A549 (cell line): Measurements from ENCODE around the gene MED12. TPM values are rescaled to one million over a fixed set of nuclear protein-coding genes. Genes with fewer than 3 reads are reported as not detected.

Source experiments
- ATAC-seq, 2 experiments: fragments of 200-7000 bp in 1 of 2; fragments of >200 bp in 1 of 2; cut with Nextera tagmentation in 1 of 2; cut with Tn5 transposase in 1 of 2; 3 replicates each; pipeline versions ENCODE4 v1.8.0 to v1.9.1; 2018 to 2020; ENCODE audit warnings: mild to moderate bottlenecking in 1 of 2, moderate library complexity in 1 of 2
- CTCF ChIA-PET: fragments of 300-600 bp; sonication (Branson Sonifier 250); formaldehyde crosslinking; extraction: SDS; loops from one replicate; lab custom pipeline; 2021; ENCODE audit warnings: antibody characterized with exemption, inconsistent platforms; lab: Yijun Ruan, JAX
- POLR2A ChIA-PET: fragments of 350-600 bp; formaldehyde crosslinking; extraction: SDS; loops from one replicate; lab custom pipeline; 2021; ENCODE audit warnings: antibody characterized with exemption, inconsistent platforms; lab: Yijun Ruan, JAX
- DNase-seq, 2 experiments: peaks; one replicate each; pipeline versions ENCODE4 v3.0.0 to v3.0.0-alpha.2; 2011 to 2016; ENCODE audit warnings: low read depth in 1 of 2, low spot score in 1 of 2
- FAIRE-seq: peaks from 2 replicates; lab custom pipeline; 2011; peaks lifted over from hg19 to GRCh38; lab: Jason Lieb, UNC
- H3K27ac ChIP-seq, 2 experiments: fragments of >200 bp; sonication (Bioruptor Twin); formaldehyde crosslinking; 3 replicates each; pipeline ENCODE4 v1.5.1; 2016 to 2017
- H3K4me1 ChIP-seq: fragments of >200 bp; sonication (Bioruptor Twin); formaldehyde crosslinking; 3 replicates; pipeline ENCODE4 v1.6.1; 2016
- H3K4me2 ChIP-seq: fragments of >200 bp; sonication (Bioruptor Twin); formaldehyde crosslinking; 3 replicates; pipeline ENCODE4 v1.6.1; 2016
- H3K4me3 ChIP-seq: fragments of >200 bp; sonication (Bioruptor Twin); formaldehyde crosslinking; 3 replicates; pipeline ENCODE4 v1.5.1; 2016
- H3K9me3 ChIP-seq: fragments of >200 bp; sonication (Bioruptor Twin); formaldehyde crosslinking; 3 replicates; pipeline ENCODE4 v1.6.1; 2016
- EHF ChIP-seq: fragments of 250-450 bp; sonication (Bioruptor Pico); IDR thresholded peaks from 2 replicates; pipeline ENCODE4 v1.5.0; 2020; ENCODE audit warnings: mild to moderate bottlenecking
- FOSB ChIP-seq: fragments of 250-450 bp; sonication (Bioruptor Pico); IDR thresholded peaks from 2 replicates; pipeline ENCODE4 v1.5.0; 2020; ENCODE audit warnings: mild to moderate bottlenecking, moderate library complexity
- KDM1A ChIP-seq: fragments of 200-600 bp; sonication (generic); IDR thresholded peaks from 2 replicates; pipeline ENCODE4 v1.6.1; 2016; ENCODE audit warnings: low read depth, mild to moderate bottlenecking
- RARB ChIP-seq: fragments of 250-450 bp; sonication (Bioruptor Pico); IDR thresholded peaks from 2 replicates; pipeline ENCODE4 v1.8.0; 2021; ENCODE audit warnings: mild to moderate bottlenecking, moderate library complexity
- RCOR1 ChIP-seq: fragments of 150-350 bp; IDR thresholded peaks from 2 replicates; pipeline ENCODE4 v1.6.1; 2014; ENCODE audit warnings: antibody characterized with exemption, low read length, low read depth
- RNF2 ChIP-seq: fragments of 200-600 bp; sonication (generic); IDR thresholded peaks from 2 replicates; pipeline ENCODE4 v1.6.1; 2016; ENCODE audit warnings: low read depth, mild to moderate bottlenecking, antibody characterized with exemption, moderate library complexity, borderline replicate concordance
- SMC3 ChIP-seq: fragments of >200 bp; sonication (Bioruptor Twin); formaldehyde crosslinking; IDR thresholded peaks from 3 replicates; pipeline ENCODE4 v1.6.1; 2018; ENCODE audit warnings: inconsistent platforms
- TFCP2L1 ChIP-seq: fragments of 250-450 bp; sonication (Bioruptor Pico); IDR thresholded peaks from 2 replicates; pipeline ENCODE4 v1.5.0; 2021; ENCODE audit warnings: mild to moderate bottlenecking
- ZSCAN20 ChIP-seq: fragments of 250-450 bp; sonication (Bioruptor Pico); IDR thresholded peaks from 2 replicates; pipeline ENCODE4 v1.8.0; 2022; ENCODE audit warnings: mild to moderate bottlenecking, moderate library complexity
- WGBS: methylation state at CpG from one replicate; pipeline ENCODE4 v1.1.6; 2017; ENCODE audit errors: missing lambda C conversion rate; 5-methylcytosine and 5-hydroxymethylcytosine counted together
- polyA plus RNA-seq, 4 experiments: library from polyadenylated mRNA; depleted of rRNA in 3 of 4; stranded (reverse); fragments of >200 nt; fragmentation: RNase III in 1 of 4; extraction: RNeasy Plus Mini Kit Qiagen cat#74134 plus additional on column Dnase treatment in 1 of 4; gene quantifications; 2 replicates in 3 of 4; 3 replicates in 1 of 4; pipeline ENCODE4 v1.2.3, GENCODE V29; 2011 to 2017
- TF ChIP-seq, protein P1 (sequence below): fragments of 250-450 bp; sonication (Bioruptor Pico); IDR thresholded peaks from 2 replicates; pipeline ENCODE4 v1.5.0; 2020; ENCODE audit warnings: low read depth, mild to moderate bottlenecking, moderate library complexity
- TF ChIP-seq, protein P2 (sequence below): fragments of >200 bp; sonication (Bioruptor Twin); formaldehyde crosslinking; IDR thresholded peaks from 3 replicates; pipeline ENCODE4 v1.6.1; 2016
- TF ChIP-seq, protein P3 (sequence below): fragments of >200 bp; sonication (Bioruptor Twin); formaldehyde crosslinking; IDR thresholded peaks from 3 replicates; pipeline ENCODE4 v1.5.1; 2016
- TF ChIP-seq, protein P4 (sequence below): fragments of 150-350 bp; IDR thresholded peaks from 2 replicates; pipeline ENCODE4 v1.6.1; 2014; ENCODE audit warnings: low read depth, mild to moderate bottlenecking, low read length
- TF ChIP-seq, protein P5 (sequence below): fragments of 250-450 bp; sonication (Bioruptor Pico); IDR thresholded peaks from 2 replicates; pipeline ENCODE4 v1.5.0; 2021; ENCODE audit warnings: mild to moderate bottlenecking, moderate library complexity, borderline replicate concordance

MED12 gene
- polyA plus RNA-seq, 2 of the 4 experiments (the other 2 are of a cell fraction): 12.6 to 13.5 TPM

DNA sequence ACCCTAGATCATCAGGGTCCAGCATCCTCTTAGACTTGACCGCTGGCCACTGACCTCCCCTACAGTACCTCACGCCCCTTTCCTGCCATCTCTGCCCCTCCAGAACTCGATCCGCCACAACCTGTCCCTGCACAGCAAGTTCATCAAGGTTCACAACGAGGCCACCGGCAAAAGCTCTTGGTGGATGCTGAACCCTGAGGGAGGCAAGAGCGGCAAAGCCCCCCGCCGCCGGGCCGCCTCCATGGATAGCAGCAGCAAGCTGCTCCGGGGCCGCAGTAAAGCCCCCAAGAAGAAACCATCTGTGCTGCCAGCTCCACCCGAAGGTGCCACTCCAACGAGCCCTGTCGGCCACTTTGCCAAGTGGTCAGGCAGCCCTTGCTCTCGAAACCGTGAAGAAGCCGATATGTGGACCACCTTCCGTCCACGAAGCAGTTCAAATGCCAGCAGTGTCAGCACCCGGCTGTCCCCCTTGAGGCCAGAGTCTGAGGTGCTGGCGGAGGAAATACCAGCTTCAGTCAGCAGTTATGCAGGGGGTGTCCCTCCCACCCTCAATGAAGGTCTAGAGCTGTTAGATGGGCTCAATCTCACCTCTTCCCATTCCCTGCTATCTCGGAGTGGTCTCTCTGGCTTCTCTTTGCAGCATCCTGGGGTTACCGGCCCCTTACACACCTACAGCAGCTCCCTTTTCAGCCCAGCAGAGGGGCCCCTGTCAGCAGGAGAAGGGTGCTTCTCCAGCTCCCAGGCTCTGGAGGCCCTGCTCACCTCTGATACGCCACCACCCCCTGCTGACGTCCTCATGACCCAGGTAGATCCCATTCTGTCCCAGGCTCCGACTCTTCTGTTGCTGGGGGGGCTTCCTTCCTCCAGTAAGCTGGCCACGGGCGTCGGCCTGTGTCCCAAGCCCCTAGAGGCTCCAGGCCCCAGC lies 17.6 kb upstream of the MED12 start (continued):
- TF ChIP-seq, protein P1, sequence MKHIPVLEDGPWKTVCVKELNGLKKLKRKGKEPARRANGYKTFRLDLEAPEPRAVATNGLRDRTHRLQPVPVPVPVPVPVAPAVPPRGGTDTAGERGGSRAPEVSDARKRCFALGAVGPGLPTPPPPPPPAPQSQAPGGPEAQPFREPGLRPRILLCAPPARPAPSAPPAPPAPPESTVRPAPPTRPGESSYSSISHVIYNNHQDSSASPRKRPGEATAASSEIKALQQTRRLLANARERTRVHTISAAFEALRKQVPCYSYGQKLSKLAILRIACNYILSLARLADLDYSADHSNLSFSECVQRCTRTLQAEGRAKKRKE (CRISPR knock-in tag): no peak
- TF ChIP-seq SMC3 (no peak), TFCP2L1 (CRISPR knock-in tag) (no peak), KDM1A (no peak), ZSCAN20 (CRISPR knock-in tag) (no peak), RNF2 (no peak), FOSB (no peak)
- TF ChIP-seq, protein P2, sequence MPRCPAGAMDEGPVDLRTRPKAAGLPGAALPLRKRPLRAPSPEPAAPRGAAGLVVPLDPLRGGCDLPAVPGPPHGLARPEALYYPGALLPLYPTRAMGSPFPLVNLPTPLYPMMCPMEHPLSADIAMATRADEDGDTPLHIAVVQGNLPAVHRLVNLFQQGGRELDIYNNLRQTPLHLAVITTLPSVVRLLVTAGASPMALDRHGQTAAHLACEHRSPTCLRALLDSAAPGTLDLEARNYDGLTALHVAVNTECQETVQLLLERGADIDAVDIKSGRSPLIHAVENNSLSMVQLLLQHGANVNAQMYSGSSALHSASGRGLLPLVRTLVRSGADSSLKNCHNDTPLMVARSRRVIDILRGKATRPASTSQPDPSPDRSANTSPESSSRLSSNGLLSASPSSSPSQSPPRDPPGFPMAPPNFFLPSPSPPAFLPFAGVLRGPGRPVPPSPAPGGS: no peak

DNA sequence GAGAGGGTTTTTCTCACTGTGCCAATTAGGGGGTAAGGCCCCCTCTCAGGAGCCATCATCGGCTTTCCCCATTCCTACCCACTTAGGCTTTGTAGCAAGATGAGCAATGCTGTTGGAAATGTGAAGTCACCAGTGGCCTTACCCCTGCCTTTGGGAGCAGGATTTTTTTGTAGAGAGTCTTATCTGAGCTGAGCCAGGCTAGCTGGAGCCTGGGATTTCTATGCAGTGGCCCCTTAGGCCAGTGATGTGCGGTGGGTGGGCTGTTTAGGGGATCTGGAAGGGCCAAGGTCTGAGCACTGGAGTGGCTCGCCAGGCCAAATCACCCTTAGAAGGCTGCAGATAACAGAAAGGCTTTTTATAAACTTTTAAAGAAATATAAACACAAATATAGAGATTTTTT lies 16.1 kb upstream of the MED12 start:
- Histone ChIP-seq H3K4me1 (no peaks in the 10 kb centered on the region), H3K4me2 (no peak overlapping the region), H3K4me3 (no peak overlapping the region), H3K9me3 (no peaks in the 10 kb centered on the region), H3K27ac (no peak overlapping the region)
- ChIA-PET POLR2A (no interaction called here), CTCF (interaction anchor here (0.8 to 1.0 kb wide), 3 partner anchors 25 to 27 kb away, joined by 3 to 4 read pairs (median 3); no protein-coding TSS in a partner anchor)
- ATAC-seq: no peak
- WGBS: 41% methylated on average over 3 of the region's 3 CpGs
- DNase-seq: no peak
- no peak for FAIRE-seq
- TF ChIP-seq, protein P3, sequence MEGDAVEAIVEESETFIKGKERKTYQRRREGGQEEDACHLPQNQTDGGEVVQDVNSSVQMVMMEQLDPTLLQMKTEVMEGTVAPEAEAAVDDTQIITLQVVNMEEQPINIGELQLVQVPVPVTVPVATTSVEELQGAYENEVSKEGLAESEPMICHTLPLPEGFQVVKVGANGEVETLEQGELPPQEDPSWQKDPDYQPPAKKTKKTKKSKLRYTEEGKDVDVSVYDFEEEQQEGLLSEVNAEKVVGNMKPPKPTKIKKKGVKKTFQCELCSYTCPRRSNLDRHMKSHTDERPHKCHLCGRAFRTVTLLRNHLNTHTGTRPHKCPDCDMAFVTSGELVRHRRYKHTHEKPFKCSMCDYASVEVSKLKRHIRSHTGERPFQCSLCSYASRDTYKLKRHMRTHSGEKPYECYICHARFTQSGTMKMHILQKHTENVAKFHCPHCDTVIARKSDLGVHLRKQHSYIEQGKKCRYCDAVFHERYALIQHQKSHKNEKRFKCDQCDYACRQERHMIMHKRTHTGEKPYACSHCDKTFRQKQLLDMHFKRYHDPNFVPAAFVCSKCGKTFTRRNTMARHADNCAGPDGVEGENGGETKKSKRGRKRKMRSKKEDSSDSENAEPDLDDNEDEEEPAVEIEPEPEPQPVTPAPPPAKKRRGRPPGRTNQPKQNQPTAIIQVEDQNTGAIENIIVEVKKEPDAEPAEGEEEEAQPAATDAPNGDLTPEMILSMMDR: no peak

DNA sequence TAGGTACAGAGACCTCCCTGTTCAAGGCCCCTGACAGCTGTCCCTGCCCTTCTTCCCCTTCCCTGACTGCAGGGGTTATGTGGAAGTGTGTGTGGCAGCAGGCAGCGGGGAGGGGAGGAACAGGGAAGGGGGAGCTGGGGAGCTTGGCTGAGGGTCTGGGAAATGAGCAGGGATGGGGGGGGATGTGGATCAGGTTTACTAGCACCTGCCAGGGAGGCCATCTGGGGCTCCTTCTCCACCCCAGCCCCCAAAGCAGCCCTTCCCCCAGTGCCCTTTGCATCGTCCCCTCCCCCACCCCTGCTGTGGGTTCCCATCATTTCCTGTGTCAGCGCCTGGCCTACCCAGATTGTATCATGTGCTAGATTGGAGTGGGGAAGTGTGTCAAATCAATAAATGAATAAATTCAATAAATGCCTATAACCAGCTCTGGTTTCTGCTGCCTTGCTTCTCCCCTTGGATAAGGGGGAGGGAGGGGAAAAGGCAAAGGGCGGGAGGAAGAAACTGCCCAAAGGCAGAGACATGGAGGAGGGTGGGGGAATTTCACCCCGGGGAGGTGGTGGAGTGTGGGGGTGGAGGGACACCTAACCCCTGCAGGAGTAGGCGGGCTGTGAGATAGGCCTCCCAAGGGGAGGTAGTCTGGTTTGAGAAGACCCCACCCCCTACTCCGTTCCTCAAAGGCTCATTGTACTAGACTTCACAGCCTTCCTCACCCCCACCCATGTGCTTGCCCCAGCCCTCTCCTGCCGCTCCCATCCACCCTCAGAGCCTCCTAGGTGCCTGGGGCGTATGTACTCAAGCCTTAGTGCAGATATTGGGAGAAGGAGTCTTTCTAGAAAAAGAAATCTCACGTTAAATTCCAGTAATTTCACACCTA lies 15.0 kb upstream of the MED12 start:
- H3K4me1 ChIP-seq: no peaks in the 10 kb centered on the region
- H3K9me3 ChIP-seq: no peaks in the 10 kb centered on the region
- TF ChIP-seq, protein P4, sequence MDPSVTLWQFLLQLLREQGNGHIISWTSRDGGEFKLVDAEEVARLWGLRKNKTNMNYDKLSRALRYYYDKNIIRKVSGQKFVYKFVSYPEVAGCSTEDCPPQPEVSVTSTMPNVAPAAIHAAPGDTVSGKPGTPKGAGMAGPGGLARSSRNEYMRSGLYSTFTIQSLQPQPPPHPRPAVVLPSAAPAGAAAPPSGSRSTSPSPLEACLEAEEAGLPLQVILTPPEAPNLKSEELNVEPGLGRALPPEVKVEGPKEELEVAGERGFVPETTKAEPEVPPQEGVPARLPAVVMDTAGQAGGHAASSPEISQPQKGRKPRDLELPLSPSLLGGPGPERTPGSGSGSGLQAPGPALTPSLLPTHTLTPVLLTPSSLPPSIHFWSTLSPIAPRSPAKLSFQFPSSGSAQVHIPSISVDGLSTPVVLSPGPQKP: no peak
- TF ChIP-seq, protein P5, sequence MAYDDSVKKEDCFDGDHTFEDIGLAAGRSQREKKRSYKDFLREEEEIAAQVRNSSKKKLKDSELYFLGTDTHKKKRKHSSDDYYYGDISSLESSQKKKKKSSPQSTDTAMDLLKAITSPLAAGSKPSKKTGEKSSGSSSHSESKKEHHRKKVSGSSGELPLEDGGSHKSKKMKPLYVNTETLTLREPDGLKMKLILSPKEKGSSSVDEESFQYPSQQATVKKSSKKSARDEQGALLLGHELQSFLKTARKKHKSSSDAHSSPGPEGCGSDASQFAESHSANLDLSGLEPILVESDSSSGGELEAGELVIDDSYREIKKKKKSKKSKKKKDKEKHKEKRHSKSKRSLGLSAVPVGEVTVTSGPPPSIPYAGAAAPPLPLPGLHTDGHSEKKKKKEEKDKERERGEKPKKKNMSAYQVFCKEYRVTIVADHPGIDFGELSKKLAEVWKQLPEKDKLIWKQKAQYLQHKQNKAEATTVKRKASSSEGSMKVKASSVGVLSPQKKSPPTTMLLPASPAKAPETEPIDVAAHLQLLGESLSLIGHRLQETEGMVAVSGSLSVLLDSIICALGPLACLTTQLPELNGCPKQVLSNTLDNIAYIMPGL (CRISPR knock-in tag): no peak
- no peak for TF ChIP-seq RCOR1
- no peak for TF ChIP-seq RARB
- TF ChIP-seq KDM1A: no peak
- no peak for TF ChIP-seq EHF
- ATAC-seq (no peak), DNase-seq (no peak), FAIRE-seq (no peak)
- CTCF ChIA-PET: interaction anchor here (1.0 kb wide), 2 partner anchors 24 to 26 kb away, joined by 3 to 4 read pairs; no protein-coding TSS in a partner anchor
- no peak overlapping the region for H3K4me2 ChIP-seq
- POLR2A ChIA-PET: interaction anchor here (0.6 kb wide), 1 partner anchor 32 kb away, joined by 3 read pairs; no protein-coding TSS in a partner anchor
- WGBS: 76% methylated on average over 8 of the region's 10 CpGs
- no peak overlapping the region for H3K27ac ChIP-seq
- no peak overlapping the region for H3K4me3 ChIP-seq
